ENCODE results near the gene SDHAF1. TPM values are rescaled to one million over a fixed set of nuclear protein-coding genes. Genes with fewer than 3 reads are reported as not detected.

The SDHAF1 gene
- total RNA-seq, 4 donors from 2014 or later, result 44.0 to 52.7 (median 49.8) TPM

GRCh38 chr19:36001605-36002004 lies 6.6 kb downstream of the SDHAF1 start:
- peaks cover 0 to 49% of the 10 kb centered on the region in 2 donors for H3K36me3 ChIP-seq
- no peaks in the 10 kb centered on the region for H3K27me3 ChIP-seq
- no CpG with 5 or more reads among the region's 3 CpGs for WGBS, 2 donors (ENCODE audit: low coverage in 1 of 2)
- no peak overlapping the region for H3K4me3 ChIP-seq
- ATAC-seq, result no peak
- TF ChIP-seq CTCF (IDR thresholded peaks at IDR 0.05), result no peak
- TF ChIP-seq POLR2A (IDR thresholded peaks at IDR 0.05), result no peak
- TF ChIP-seq POLR2AphosphoS5 (IDR thresholded peaks at IDR 0.05), result no peak
- TF ChIP-seq EP300 (IDR thresholded peaks at IDR 0.05), result no peak
- H3K4me1 ChIP-seq, result peaks cover 0 to 35% (median 16%) of the 10 kb centered on the region in 3 donors
- H3K27ac ChIP-seq, result peak overlapping the region in 1 of 4 donors; percentile 82
- no peaks in the 10 kb centered on the region for H3K9me3 ChIP-seq

- no peak for TF ChIP-seq CTCF (IDR thresholded peaks at IDR 0.05)
- TF ChIP-seq EP300 (IDR thresholded peaks at IDR 0.05), result no peak
- TF ChIP-seq POLR2A (IDR thresholded peaks at IDR 0.05), result no peak
- TF ChIP-seq POLR2AphosphoS5 (IDR thresholded peaks at IDR 0.05), result no peak
- Histone ChIP-seq H3K36me3 (peaks cover 0 to 33% of the 10 kb centered on the region in 2 donors), H3K27ac (no peak overlapping the region), H3K9me3 (no peaks in the 10 kb centered on the region), H3K27me3 (no peaks in the 10 kb centered on the region), H3K4me1 (peaks cover 0 to 20% (median 12%) of the 10 kb centered on the region in 3 donors), H3K4me3 (no peak overlapping the region)
- WGBS, 2 donors (ENCODE audit: low coverage in 1 of 2), result 80 to 100% methylated on average over 1 to 3 of the region's 4 CpGs
- no peak for ATAC-seq
Observed at GRCh38 chr19:36003284-36003683, 8.3 kb downstream of the SDHAF1 start.

- Histone ChIP-seq H3K9me3 (no peaks in the 10 kb centered on the region), H3K4me1 (peaks cover 0 to 22% (median 5%) of the 10 kb centered on the region in 3 donors), H3K36me3 (peaks cover 0 to 15% of the 10 kb centered on the region in 2 donors), H3K27ac (peak overlapping the region in 1 of 4 donors; percentile 12), H3K4me3 (no peak overlapping the region), H3K27me3 (no peaks in the 10 kb centered on the region)
- TF ChIP-seq CTCF (IDR thresholded peaks at IDR 0.05) (no peak), POLR2AphosphoS5 (IDR thresholded peaks at IDR 0.05) (no peak), POLR2A (IDR thresholded peaks at IDR 0.05) (no peak), EP300 (IDR thresholded peaks at IDR 0.05) (no peak)
- no peak for ATAC-seq
- no CpG with 5 or more reads among the region's 5 CpGs for WGBS, 2 donors (ENCODE audit: low coverage in 1 of 2)
Observed at GRCh38 chr19:36006955-36007354, 12.0 kb downstream of the SDHAF1 start.

GRCh38 chr19:36008336-36008978 lies 13.5 kb downstream of the SDHAF1 start, which contains the start of gene SYNE4:
TSS of gene SYNE4 (minus strand) at chr19:36008813. CDS start at chr19:36008681, 132 bp downstream.
- Histone ChIP-seq H3K4me3 (peak within 1 kb of the TSS; percentile 28 to 52), H3K27ac (peak within 1 kb of the TSS; percentile 55 to 82 (median 81)), H3K36me3 (peaks cover 0 to 12% of the 10 kb centered on the region in 2 donors), H3K27me3 (no peaks in the 10 kb centered on the region), H3K9me3 (no peaks in the 10 kb centered on the region), H3K4me1 (peaks cover 0 to 29% (median 10%) of the 10 kb centered on the region in 3 donors)
- TF ChIP-seq POLR2AphosphoS5 (IDR thresholded peaks at IDR 0.05), result no peak
- no peak for TF ChIP-seq EP300 (IDR thresholded peaks at IDR 0.05)
- TF ChIP-seq POLR2A (IDR thresholded peaks at IDR 0.05), result no peak
- TF ChIP-seq CTCF (IDR thresholded peaks at IDR 0.05), result no peak
- 35% methylated on average over 4 of the region's 19 CpGs; no CpG with 5 or more reads in 1 of the 2 donors for WGBS, 2 donors (ENCODE audit: low coverage in 1 of 2)
- no peak for ATAC-seq

GRCh38 chr19:36009220-36009619 lies 14.2 kb downstream of the SDHAF1 start:
- no peaks in the 10 kb centered on the region for H3K9me3 ChIP-seq
- H3K36me3 ChIP-seq, result peaks cover 0 to 4% of the 10 kb centered on the region in 2 donors
- peak overlapping the region; percentile 55 to 82 (median 81) for H3K27ac ChIP-seq
- no peaks in the 10 kb centered on the region for H3K27me3 ChIP-seq
- peak overlapping the region; percentile 28 to 52 for H3K4me3 ChIP-seq
- WGBS, 2 donors (ENCODE audit: low coverage in 1 of 2), result 0 to 20% methylated on average over 1 to 2 of the region's 50 CpGs
- TF ChIP-seq CTCF (IDR thresholded peaks at IDR 0.05) (peak in 3 of 4 experiments; percentile 13 to 27 (median 23)), EP300 (IDR thresholded peaks at IDR 0.05) (no peak), POLR2A (IDR thresholded peaks at IDR 0.05) (peak; percentile 43 to 51), POLR2AphosphoS5 (IDR thresholded peaks at IDR 0.05) (peak; percentile 24)
- H3K4me1 ChIP-seq, result peaks cover 0 to 33% (median 12%) of the 10 kb centered on the region in 3 donors
- ATAC-seq, result peak; percentile 75
